ENCODE results near the gene IFT81.

GRCh38 chr12:110197003-110197402 is 72.8 kb downstream of the IFT81 start:
- no peak for TF ChIP-seq CTCF (IDR thresholded peaks at IDR 0.05)
- no peak for TF ChIP-seq POLR2A (IDR thresholded peaks at IDR 0.05)
